ENCODE data around the gene FBXO41.
A peak's percentile ranks its signal among the peaks of the same experiment; 100 is the strongest.

FBXO41 gene

GRCh38 chr2:73215254-73215653 is 69.0 kb downstream of the FBXO41 start:
- Histone ChIP-seq H3K27ac (ENCODE audit: extremely low read depth, low read depth, low read length) (no peak overlapping the region), H3K9me3 (ENCODE audit: control insufficient read depth, insufficient read depth, low read depth, low read length) (no peaks in the 10 kb centered on the region), H3K36me3 (ENCODE audit: control insufficient read depth in 2 of 2, insufficient read depth in 1 of 2, low read length in 2 of 2) (peaks cover 0 to 12% of the 10 kb centered on the region in 2 experiments; a peak in 1 of 3 replicates), H3K4me3 (ENCODE audit: low read depth, low read length) (no peak overlapping the region), H3K4me1 (ENCODE audit: control insufficient read depth, insufficient read depth, low read length) (no peaks in the 10 kb centered on the region)
- CTCF ChIA-PET, result interaction anchor here (0.6 to 1.1 kb wide), 6 partner anchors 23 to 327 kb away, joined by 3 to 9 read pairs (median 5); no protein-coding TSS in a partner anchor
- POLR2A ChIA-PET, result interaction anchor here (0.6 to 1.1 kb wide), 2 partner anchors 16 to 19 kb away, joined by 3 to 15 read pairs; partner anchors contain the start of genes CCT7 and PRADC1
- TF ChIP-seq ZNF311 (tag by site-specific recombination; IDR thresholded peaks at IDR 0.05; ENCODE audit: borderline replicate concordance) (no peak), PRDM2 (tag by site-specific recombination; IDR thresholded peaks at IDR 0.05; ENCODE audit: borderline replicate concordance) (no peak), ZBTB17 (tag by site-specific recombination; IDR thresholded peaks at IDR 0.05) (no peak), RBAK (tag by site-specific recombination; IDR thresholded peaks at IDR 0.05) (no peak), OSR2 (tag by site-specific recombination; IDR thresholded peaks at IDR 0.05) (no peak), HOXD13 (CRISPR knock-in tag; IDR thresholded peaks at IDR 0.05; ENCODE audit: borderline replicate concordance) (no peak)
- TF ChIP-seq, protein P1, sequence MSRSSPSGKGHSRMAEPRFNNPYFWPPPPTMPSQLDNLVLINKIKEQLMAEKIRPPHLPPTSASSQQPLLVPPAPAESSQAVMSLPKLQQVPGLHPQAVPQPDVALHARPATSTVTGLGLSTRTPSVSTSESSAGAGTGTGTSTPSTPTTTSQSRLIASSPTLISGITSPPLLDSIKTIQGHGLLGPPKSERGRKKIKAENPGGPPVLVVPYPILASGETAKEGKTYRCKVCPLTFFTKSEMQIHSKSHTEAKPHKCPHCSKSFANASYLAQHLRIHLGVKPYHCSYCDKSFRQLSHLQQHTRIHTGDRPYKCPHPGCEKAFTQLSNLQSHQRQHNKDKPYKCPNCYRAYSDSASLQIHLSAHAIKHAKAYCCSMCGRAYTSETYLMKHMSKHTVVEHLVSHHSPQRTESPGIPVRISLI (tag by site-specific recombination; IDR thresholded peaks at IDR 0.05), result no peak

DNA sequence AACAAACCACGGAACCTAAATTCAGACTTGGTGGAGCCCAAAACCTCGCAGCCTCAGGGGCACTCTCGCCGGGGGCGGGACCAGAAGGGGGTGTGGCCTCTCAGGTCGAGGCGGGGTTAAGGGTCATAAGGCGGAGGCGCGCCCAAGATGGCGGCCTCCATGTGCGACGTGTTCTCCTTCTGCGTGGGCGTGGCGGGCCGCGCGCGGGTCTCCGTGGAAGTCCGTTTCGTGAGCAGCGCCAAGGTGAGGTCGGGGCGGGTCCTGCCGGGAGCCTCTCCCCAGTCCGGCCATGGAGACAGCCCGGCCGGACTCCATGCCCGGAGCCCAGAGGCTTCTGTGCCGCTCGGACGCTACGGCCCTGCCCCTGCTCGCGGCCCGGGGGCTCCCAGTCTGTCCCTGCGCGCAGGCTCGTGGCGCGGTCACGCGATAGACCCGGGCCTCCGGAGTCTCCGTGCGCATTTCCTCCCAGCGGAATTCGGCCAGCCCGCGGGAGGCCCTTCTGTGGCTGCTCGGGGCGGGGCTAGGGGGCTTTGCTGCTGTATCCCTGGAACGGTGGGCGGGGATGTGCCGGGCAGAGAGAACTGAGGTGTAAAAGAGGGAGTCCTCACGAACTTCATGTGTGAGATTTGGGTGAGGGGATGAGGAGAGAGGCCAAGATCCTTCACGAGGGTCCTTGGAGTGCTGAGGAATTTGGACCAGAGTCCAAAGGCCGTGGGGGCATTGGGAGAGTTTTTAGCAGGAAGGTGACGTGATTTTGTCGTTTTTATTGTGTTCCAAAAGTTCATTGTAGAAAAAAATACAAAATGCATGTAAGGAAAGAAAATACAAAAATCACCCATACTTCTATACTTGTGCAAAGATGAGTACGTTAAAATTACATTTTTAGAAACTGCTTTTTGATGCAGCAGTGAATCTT is 69.9 kb downstream of the FBXO41 start, which contains the start of gene SMYD5:
SMYD5 (plus strand) TSS at position 126 of the 916 bp plus-strand sequence; CDS start at position 148, 22 bp downstream.
- Histone ChIP-seq H3K36me3 (ENCODE audit: control insufficient read depth in 2 of 2, insufficient read depth in 1 of 2, low read length in 2 of 2) (peaks cover 0 to 5% of the 10 kb centered on the region in 2 experiments; a peak in 1 of 3 replicates), H3K27ac (ENCODE audit: extremely low read depth, low read depth, low read length) (peak within 1 kb of the TSS; percentile 52; the same call in 1 of the 2 replicates), H3K9me3 (ENCODE audit: control insufficient read depth, insufficient read depth, low read depth, low read length) (no peaks in the 10 kb centered on the region), H3K4me3 (ENCODE audit: low read depth, low read length) (peak within 1 kb of the TSS; percentile 91), H3K4me1 (ENCODE audit: control insufficient read depth, insufficient read depth, low read length) (no peaks in the 10 kb centered on the region)
- CTCF ChIA-PET, result interaction anchor here (0.6 to 3.4 kb wide), 5 partner anchors 24 to 322 kb away, joined by 3 to 37 read pairs (median 7); no protein-coding TSS in a partner anchor
- POLR2A ChIA-PET, result interaction anchor here (1.1 kb wide), 1 partner anchor 19 kb away, joined by 15 read pairs; the partner anchor contains the start of genes CCT7 and PRADC1
- TF ChIP-seq SALL2 (tag by site-specific recombination; IDR thresholded peaks at IDR 0.05; ENCODE audit: borderline replicate concordance) (no peak), ZBTB26 (tag by site-specific recombination; optimal IDR thresholded peaks at IDR 0.05) (peak; percentile 99), ZNF704 (tag by site-specific recombination; IDR thresholded peaks at IDR 0.05) (no peak), ZNF202 (tag by site-specific recombination; IDR thresholded peaks at IDR 0.05; ENCODE audit: borderline replicate concordance) (no peak), ZNF354C (tag by site-specific recombination; IDR thresholded peaks at IDR 0.05; ENCODE audit: borderline replicate concordance, low read depth) (no peak), ZBTB48 (tag by site-specific recombination; IDR thresholded peaks at IDR 0.05) (peak; percentile 35; the same call in 1 of the 2 replicates)
- TF ChIP-seq, protein P2, sequence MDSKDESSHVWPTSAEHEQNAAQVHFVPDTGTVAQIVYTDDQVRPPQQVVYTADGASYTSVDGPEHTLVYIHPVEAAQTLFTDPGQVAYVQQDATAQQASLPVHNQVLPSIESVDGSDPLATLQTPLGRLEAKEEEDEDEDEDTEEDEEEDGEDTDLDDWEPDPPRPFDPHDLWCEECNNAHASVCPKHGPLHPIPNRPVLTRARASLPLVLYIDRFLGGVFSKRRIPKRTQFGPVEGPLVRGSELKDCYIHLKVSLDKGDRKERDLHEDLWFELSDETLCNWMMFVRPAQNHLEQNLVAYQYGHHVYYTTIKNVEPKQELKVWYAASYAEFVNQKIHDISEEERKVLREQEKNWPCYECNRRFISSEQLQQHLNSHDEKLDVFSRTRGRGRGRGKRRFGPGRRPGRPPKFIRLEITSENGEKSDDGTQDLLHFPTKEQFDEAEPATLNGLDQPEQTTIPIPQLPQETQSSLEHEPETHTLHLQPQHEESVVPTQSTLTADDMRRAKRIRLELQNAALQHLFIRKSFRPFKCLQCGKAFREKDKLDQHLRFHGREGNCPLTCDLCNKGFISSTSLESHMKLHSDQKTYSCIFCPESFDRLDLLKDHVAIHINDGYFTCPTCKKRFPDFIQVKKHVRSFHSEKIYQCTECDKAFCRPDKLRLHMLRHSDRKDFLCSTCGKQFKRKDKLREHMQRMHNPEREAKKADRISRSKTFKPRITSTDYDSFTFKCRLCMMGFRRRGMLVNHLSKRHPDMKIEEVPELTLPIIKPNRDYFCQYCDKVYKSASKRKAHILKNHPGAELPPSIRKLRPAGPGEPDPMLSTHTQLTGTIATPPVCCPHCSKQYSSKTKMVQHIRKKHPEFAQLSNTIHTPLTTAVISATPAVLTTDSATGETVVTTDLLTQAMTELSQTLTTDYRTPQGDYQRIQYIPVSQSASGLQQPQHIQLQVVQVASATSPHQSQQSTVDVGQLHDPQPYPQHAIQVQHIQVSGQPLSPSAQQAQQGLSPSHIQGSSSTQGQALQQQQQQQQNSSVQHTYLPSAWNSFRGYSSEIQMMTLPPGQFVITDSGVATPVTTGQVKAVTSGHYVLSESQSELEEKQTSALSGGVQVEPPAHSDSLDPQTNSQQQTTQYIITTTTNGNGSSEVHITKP (tag by site-specific recombination; IDR thresholded peaks at IDR 0.05), result peak; percentile 54
- TF ChIP-seq, protein P3, sequence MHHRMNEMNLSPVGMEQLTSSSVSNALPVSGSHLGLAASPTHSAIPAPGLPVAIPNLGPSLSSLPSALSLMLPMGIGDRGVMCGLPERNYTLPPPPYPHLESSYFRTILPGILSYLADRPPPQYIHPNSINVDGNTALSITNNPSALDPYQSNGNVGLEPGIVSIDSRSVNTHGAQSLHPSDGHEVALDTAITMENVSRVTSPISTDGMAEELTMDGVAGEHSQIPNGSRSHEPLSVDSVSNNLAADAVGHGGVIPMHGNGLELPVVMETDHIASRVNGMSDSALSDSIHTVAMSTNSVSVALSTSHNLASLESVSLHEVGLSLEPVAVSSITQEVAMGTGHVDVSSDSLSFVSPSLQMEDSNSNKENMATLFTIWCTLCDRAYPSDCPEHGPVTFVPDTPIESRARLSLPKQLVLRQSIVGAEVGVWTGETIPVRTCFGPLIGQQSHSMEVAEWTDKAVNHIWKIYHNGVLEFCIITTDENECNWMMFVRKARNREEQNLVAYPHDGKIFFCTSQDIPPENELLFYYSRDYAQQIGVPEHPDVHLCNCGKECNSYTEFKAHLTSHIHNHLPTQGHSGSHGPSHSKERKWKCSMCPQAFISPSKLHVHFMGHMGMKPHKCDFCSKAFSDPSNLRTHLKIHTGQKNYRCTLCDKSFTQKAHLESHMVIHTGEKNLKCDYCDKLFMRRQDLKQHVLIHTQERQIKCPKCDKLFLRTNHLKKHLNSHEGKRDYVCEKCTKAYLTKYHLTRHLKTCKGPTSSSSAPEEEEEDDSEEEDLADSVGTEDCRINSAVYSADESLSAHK (tag by site-specific recombination; IDR thresholded peaks at IDR 0.05), result no peak

Measured in HEK293 (cell line).